HG03108 (cell line): ENCODE measurements around the gene PUM1.
"Not testable (repeated sequence)": the region's sequence is repeated elsewhere in the genome, so short reads cannot be mapped to it uniquely, and the experiment has no call there.

Experiments
- ATAC-seq: cut with Tn5 transposase; IDR thresholded peaks from one replicate; pipeline ENCODE4 v1.9.1; 2021; ENCODE audit warnings: moderate library complexity; ENCODE audit not compliant: unreplicated experiment

Gene PUM1

GRCh38 chr1:31065310-31066217 is at the start of gene PUM1:
Gene PUM1, minus strand, starts transcription at chr1:31065717. Its CDS starts 6,151 bp downstream, at chr1:31059566.
- peak; percentile 91 for ATAC-seq

DNA sequence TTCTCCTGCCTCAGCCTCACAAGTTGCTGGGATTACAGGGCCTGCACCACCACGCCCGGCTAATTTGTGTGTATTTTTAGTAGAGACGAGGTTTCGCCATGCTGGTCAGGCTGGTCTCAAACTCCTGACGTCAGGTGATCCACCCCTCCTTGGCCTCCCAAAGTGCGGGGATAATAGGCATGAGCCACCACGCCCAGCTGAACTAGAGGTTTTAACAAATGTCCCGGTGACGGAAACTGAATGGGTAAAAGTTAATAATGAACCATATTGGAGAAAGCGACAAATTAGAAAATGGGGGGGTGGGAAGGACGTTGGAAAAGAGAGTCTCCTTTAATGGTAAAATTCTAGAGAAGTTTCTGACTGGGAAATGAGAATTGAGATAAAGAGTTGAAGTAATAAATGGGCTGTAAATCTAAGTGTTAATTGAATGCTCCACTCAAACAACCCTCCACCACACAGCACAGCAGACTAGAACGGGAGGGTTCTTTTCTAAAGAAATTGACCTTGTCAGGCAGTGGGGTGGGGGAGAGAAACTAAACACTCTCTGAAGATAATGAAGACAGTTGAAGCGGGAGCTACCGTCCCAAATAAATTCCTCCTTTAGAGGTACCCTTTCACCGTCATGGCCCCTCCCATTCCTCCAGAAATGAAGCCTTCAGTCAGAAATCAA is 46.9 kb upstream of the PUM1 start:
- ATAC-seq: no peak

DNA sequence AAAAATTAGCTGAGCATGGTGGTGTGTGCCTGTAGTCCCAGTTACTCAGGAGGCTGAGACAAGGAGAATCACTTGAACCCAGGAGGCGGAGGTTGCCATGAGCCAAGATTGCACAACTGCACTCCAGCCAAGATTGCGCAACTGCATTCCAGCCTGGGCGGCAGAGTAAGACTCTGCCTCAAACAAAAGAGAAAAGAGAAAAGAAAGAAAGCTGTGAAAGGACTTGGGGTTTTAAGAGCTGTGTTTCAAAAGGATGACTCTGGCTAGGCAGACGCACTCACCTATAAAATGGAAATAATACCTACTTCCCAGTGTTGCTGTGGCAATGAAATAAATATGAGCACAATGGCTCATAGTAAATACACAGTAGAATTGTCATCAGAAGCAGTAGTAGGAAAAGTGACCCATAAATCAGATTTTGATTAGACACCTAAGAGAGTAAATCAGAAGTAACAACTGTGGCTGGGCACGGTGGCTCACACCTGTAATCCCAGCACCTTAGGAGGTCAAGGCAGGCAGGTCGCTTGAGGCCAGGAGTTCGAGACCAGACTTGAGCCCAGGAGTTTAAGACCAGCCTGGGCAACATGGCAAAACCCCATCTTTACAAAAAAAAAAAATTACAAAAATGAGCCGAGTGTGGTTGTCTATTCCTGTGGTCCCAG is 45.9 kb upstream of the PUM1 start:
- no peak for ATAC-seq

DNA sequence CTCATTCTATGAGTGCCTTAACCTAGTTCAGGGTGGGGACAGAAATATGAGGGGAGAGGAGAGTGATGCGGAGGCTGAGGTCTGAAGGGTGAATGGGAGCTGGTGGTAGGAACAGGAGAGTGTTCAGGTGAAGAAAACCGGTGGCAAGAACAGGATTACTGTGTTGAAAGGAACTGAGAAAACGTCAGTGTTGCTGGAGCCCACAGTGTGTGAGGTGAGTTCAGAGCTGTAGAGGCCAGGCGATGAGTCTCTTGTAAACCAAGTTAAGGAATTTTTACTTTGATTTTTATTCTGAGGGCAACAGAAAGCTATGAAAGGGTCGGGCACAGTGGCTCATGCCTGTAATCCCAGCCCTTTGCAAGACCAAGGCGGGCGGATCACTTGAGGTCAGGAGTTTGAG is 45.3 kb upstream of the PUM1 start:
- no peak for ATAC-seq

GRCh38 chr1:31108861-31109260 is 43.3 kb upstream of the PUM1 start:
- ATAC-seq: no peak

GRCh38 chr1:31105646-31106045 is 40.1 kb upstream of the PUM1 start:
- ATAC-seq: no peak

GRCh38 chr1:31102501-31102950 is 37.0 kb upstream of the PUM1 start:
- no peak for ATAC-seq

- no peak for ATAC-seq
These were observed 35.6 kb upstream of the PUM1 start for GRCh38 chr1:31101147-31101502.

- ATAC-seq: no peak
These were observed 33.9 kb upstream of the PUM1 start for GRCh38 chr1:31099293-31100032.

- ATAC-seq: no peak
These were observed 30.5 kb upstream of the PUM1 start for GRCh38 chr1:31095985-31096384.

- no peak for ATAC-seq
These were observed 29.9 kb upstream of the PUM1 start for GRCh38 chr1:31095298-31095981.

DNA sequence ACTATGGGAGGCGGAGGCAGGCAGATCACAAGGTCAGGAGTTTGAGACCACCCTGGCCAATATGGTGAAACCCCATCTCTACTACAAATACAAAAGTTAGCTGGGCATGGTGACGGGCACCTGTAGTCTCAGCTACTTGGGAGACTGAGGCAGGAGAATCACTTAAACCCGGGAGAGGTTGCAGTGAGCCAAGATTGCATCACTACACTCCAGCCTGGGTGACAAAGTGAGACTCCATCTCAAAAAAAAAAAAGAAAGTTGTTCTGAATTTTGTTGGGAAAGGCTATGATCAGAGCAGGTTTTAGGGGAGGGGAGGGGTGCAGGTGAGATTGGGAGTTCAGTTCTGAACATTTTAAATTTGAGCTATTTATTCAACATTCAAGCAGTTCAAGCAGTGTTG is 22.6 kb upstream of the PUM1 start:
- not testable (repeated sequence) for ATAC-seq

GRCh38 chr1:31084782-31085569 is 19.5 kb upstream of the PUM1 start:
- no peak for ATAC-seq

DNA sequence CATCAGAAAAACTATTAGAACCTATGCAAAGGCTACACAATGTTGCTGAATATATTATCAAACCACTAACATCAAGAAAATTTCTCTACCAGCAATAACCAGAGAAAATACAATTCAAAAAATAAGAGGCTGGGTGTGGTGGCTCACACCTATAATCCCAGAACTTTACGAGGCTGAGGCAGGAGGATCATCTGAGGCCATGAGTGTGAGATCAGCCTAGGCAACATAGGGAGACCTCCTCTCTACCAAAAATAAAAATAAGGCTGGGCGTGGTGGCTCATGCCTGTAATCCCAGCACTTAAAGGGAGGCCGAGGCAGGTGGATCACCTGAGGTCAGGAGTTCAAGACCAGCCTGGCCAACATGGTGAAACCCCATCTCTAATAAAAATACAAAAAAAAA is 16.9 kb upstream of the PUM1 start:
- ATAC-seq: no peak

DNA sequence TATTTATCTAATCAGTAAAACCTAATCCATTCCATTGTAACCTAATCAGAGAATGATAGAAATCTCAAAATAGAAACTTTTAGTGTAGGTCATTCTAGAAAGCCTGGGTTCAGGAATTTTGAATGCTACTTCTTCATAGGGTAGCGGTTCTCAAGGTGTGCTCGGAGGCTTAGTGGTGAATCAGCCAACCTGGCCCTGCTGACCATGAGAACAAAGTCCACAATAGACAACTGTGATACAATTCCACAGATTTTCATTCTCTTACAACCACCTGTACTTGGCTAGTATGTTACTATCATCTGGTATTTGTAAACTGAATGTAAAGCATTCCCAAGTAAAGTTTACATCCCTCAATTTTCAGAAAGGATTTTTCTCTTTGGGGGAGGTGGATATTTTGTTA is 7.5 kb upstream of the PUM1 start:
- no peak for ATAC-seq

GRCh38 chr1:31072304-31072746 is 6.8 kb upstream of the PUM1 start:
- no peak for ATAC-seq

- ATAC-seq: no peak
These were observed 3.9 kb upstream of the PUM1 start for GRCh38 chr1:31069392-31069791.

DNA sequence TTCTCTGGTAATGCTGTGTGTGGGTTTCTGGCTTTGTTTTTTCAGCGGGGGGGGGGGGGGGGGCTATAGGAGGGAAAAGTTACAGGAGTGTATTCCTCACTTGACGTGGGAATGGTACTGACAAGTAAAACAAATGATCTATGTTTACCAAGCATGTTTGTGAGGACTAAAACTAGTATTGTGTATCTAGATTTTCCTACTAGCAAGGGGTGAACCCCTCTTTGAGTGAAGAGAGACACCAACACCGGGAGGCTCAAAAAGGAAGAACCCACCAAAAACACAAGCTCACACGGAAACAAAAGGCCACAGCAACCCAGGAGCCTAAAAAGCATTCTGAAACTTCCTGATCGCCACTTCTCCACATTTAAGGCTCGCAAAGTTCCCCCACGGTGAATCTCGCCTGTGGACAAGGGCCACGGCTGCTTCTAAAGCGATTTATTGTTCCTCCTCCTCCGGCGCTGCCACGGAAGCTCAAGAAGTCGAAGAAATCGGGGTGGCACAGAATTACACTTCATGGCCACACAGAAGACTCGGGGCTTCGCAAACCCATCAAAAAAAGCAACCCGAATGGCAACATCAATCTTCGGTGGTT is 703 bp downstream of the PUM1 start:
- ATAC-seq: no peak

DNA sequence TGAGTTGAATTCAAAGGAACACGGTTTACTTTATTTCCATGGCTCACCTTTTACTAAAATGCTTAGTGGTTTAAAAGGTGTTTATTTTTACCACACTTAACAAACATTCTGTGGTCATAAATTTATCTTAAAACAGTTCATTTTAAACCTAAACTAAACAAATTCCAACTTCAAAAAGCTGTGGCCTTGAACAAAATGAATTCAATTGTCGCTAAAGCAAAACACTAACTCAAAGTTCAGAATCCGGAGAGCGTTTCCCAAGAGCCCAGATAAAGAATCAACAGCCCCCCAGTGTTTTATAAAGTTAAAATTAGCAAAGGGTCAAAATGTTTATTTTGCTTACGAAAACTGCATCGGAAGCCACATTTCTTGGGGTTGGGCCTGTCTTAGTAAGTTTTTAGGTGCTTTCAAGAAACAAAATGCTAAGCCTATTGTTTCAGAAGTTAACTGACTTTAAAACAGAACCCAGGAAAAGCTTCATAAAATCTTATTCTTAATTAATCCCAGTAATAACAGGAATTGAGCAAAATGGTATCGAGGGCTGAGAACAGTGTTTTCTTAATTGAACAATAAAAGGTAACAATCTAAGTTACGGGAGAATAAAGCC is 1.3 kb downstream of the PUM1 start:
- no peak for ATAC-seq
